PC-9 (cell line): ENCODE results near the gene SCN2B. TPM values are rescaled to one million over a fixed set of nuclear protein-coding genes. Genes with fewer than 3 reads are reported as not detected.
A peak's percentile ranks its signal among the peaks of the same experiment; 100 is the strongest.

Experiments used
- BruUV-seq: library from RNA; stranded (reverse); fragments of 400-500 nt; replicated peaks from 2 replicates; lab custom pipeline; 2021; lab: Mats Ljungman, UMichigan
- CTCF ChIA-PET: fragments of 300-600 bp; sonication (Branson Sonifier 250); formaldehyde crosslinking; loops from one replicate; lab custom pipeline; 2022; ENCODE audit warnings: antibody characterized with exemption; lab: Charles Lee
- POLR2A ChIA-PET: fragments of 300-600 bp; sonication (Branson Sonifier 250); formaldehyde crosslinking; loops from one replicate; lab custom pipeline; 2022; ENCODE audit warnings: antibody characterized with exemption; ENCODE audit not compliant: unreplicated experiment; lab: Charles Lee
- DNase-seq, 2 experiments: peaks; one replicate each; pipeline versions ENCODE4 v3.0.0 to v3.0.0-alpha.2; 2015 to 2022; ENCODE audit warnings: mixed read lengths in 1 of 2
- H2AFZ ChIP-seq: fragments of 200-600 bp; sonication (generic); 2 replicates; pipeline ENCODE4 v1.8.1; 2017; ENCODE audit warnings: antibody characterized with exemption
- H3F3A ChIP-seq: fragments of 200-600 bp; sonication (generic); 2 replicates; pipeline ENCODE4 v1.8.1; 2017; ENCODE audit warnings: antibody characterized with exemption, mild to moderate bottlenecking, low read depth; ENCODE audit not compliant: insufficient read depth
- H3K27ac ChIP-seq: fragments of 200-600 bp; sonication (generic); 2 replicates; pipeline ENCODE4 v1.6.1; 2016; ENCODE audit warnings: mixed run types
- H3K27me3 ChIP-seq: fragments of 200-600 bp; sonication (generic); 2 replicates; pipeline ENCODE4 v1.6.1; 2016; ENCODE audit warnings: low read depth, mixed run types; ENCODE audit not compliant: insufficient read depth
- H3K36me3 ChIP-seq: fragments of 200-600 bp; sonication (generic); 2 replicates; pipeline ENCODE4 v1.6.1; 2016; ENCODE audit warnings: low read depth, mixed run types
- H3K4me1 ChIP-seq: fragments of 200-600 bp; sonication (generic); replicated peaks from 2 replicates; pipeline ENCODE4 v1.6.1; 2016; ENCODE audit warnings: mixed run types; ENCODE audit not compliant: insufficient read depth
- H3K4me2 ChIP-seq: fragments of 200-600 bp; sonication (generic); 2 replicates; pipeline ENCODE4 v1.6.1; 2017; ENCODE audit warnings: mixed run types
- H3K4me3 ChIP-seq: fragments of 200-600 bp; sonication (generic); 2 replicates; pipeline ENCODE4 v1.6.1; 2016; ENCODE audit warnings: mixed run types
- H3K79me2 ChIP-seq: fragments of 200-600 bp; sonication (generic); 2 replicates; pipeline ENCODE4 v1.6.1; 2017; ENCODE audit warnings: low read depth, mixed run types
- H3K9me2 ChIP-seq: fragments of 200-600 bp; sonication (generic); 2 replicates; pipeline ENCODE4 v1.8.1; 2017; ENCODE audit warnings: mild to moderate bottlenecking; ENCODE audit not compliant: insufficient read depth
- H3K9me3 ChIP-seq: fragments of 200-600 bp; sonication (generic); 2 replicates; pipeline ENCODE4 v1.8.1; 2016; ENCODE audit warnings: low read depth; ENCODE audit not compliant: insufficient read depth
- H4K20me1 ChIP-seq: fragments of 200-600 bp; sonication (generic); 2 replicates; pipeline ENCODE4 v1.8.1; 2017; ENCODE audit not compliant: insufficient read depth
- CTCF ChIP-seq: fragments of 200-600 bp; sonication (generic); conservative IDR thresholded peaks from 2 replicates; pipeline ENCODE4 v1.6.1; 2017; ENCODE audit warnings: mixed run types, antibody characterized with exemption, mild to moderate bottlenecking, moderate library complexity
- EZH2 ChIP-seq: fragments of 200-600 bp; sonication (generic); IDR thresholded peaks from 2 replicates; pipeline ENCODE4 v1.8.0; 2017; ENCODE audit warnings: antibody characterized with exemption, low read depth
- intact Hi-C: fragments of 100-400 bp; cut with micrococcal nuclease; formaldehyde crosslinking; loops from one replicate; pipeline ENCODE4 v1.10.0; 2022; ENCODE audit not compliant: unreplicated experiment
- total RNA-seq: library from RNA; stranded (reverse); gene quantifications from 2 replicates; pipeline ENCODE4 v1.2.3, GENCODE V29; 2021

The SCN2B gene
- total RNA-seq, 1 experiment from 2014 or later = not detected

GRCh38 chr11:118157186-118157895 is 19.1 kb downstream of the SCN2B start:
- Histone ChIP-seq H4K20me1 (no peaks in the 10 kb centered on the region), H3K4me2 (no peak overlapping the region), H3K9me2 (no peaks in the 10 kb centered on the region), H3K9me3 (no peaks in the 10 kb centered on the region), H2AFZ (no peak overlapping the region), H3K27me3 (peaks cover 96% of the 10 kb centered on the region), H3K27ac (no peak overlapping the region), H3K4me3 (no peak overlapping the region), H3K4me1 (no peaks in the 10 kb centered on the region), H3F3A (no peaks in the 10 kb centered on the region), H3K79me2 (no peaks in the 10 kb centered on the region), H3K36me3 (no peaks in the 10 kb centered on the region)
- no TSS peak for BruUV-seq
- DNase-seq = no peak
- ChIA-PET POLR2A (no interaction called here), CTCF (interaction anchor here (0.6 kb wide), 1 partner anchor 209 kb away, joined by 5 read pairs; no protein-coding TSS in a partner anchor)
- TF ChIP-seq EZH2 = no peak
- TF ChIP-seq CTCF = no peak
- intact Hi-C loops = no loop called here

- H3K79me2 ChIP-seq = no peaks in the 10 kb centered on the region
- no peaks in the 10 kb centered on the region; the same call in 1 of the 2 replicates for H3K4me1 ChIP-seq
- no peaks in the 10 kb centered on the region for H3K9me3 ChIP-seq
- H4K20me1 ChIP-seq = no peaks in the 10 kb centered on the region
- no peaks in the 10 kb centered on the region for H3K9me2 ChIP-seq
- POLR2A ChIA-PET = no interaction called here
- TF ChIP-seq CTCF = no peak
- TF ChIP-seq EZH2 = no peak
- H3K4me2 ChIP-seq = peak overlapping the region; percentile 30; the same call in 1 of the 2 replicates
- peaks cover 96% of the 10 kb centered on the region for H3K27me3 ChIP-seq
- H3K4me3 ChIP-seq = no peak overlapping the region
- H3K36me3 ChIP-seq = no peaks in the 10 kb centered on the region
- no TSS peak for BruUV-seq
- CTCF ChIA-PET = interaction anchor here (0.8 kb wide), 1 partner anchor 15 kb away, joined by 4 read pairs; no protein-coding TSS in a partner anchor
- intact Hi-C loops = no loop called here
- no peak overlapping the region for H3K27ac ChIP-seq
- DNase-seq = no peak
- peaks cover 2% of the 10 kb centered on the region; the same call in 1 of the 2 replicates for H3F3A ChIP-seq
- no peak overlapping the region for H2AFZ ChIP-seq
Measured at GRCh38 chr11:118156531-118157185, 19.8 kb downstream of the SCN2B start.

- H3K4me2 ChIP-seq = 0 out of 2 replicates have a peak overlapping the region, but pooled peaks have one; percentile 30
- BruUV-seq = no TSS peak
- H3F3A ChIP-seq = peaks cover 5% of the 10 kb centered on the region; the same call in 1 of the 2 replicates
- POLR2A ChIA-PET = no interaction called here
- H3K79me2 ChIP-seq = no peaks in the 10 kb centered on the region
- H3K27me3 ChIP-seq = peaks cover 95% of the 10 kb centered on the region
- H3K27ac ChIP-seq = no peak overlapping the region
- DNase-seq = no peak
- TF ChIP-seq EZH2 (no peak), CTCF (no peak)
- no peaks in the 10 kb centered on the region for H3K36me3 ChIP-seq
- intact Hi-C loops = no loop called here
- no peaks in the 10 kb centered on the region for H3K9me2 ChIP-seq
- H2AFZ ChIP-seq = no peak overlapping the region
- H3K4me3 ChIP-seq = no peak overlapping the region
- CTCF ChIA-PET = interaction anchor here (0.8 kb wide), 1 partner anchor 16 kb away, joined by 4 read pairs; no protein-coding TSS in a partner anchor
- no peaks in the 10 kb centered on the region for H3K9me3 ChIP-seq
- no peaks in the 10 kb centered on the region; the same call in 1 of the 2 replicates for H3K4me1 ChIP-seq
- no peaks in the 10 kb centered on the region for H4K20me1 ChIP-seq
Measured at GRCh38 chr11:118155776-118156530, 20.5 kb downstream of the SCN2B start.
